Liver (tissue), 3 donors: Measurements from ENCODE around the gene DDX46.

Experiments used
- JUND ChIP-seq, 2 donors: IDR thresholded peaks; 2 replicates each; pipeline ENCODE4 v1.6.1; 2016; ENCODE audit warnings: antibody characterized with exemption in 2 of 2
- TAF1 ChIP-seq: conservative IDR thresholded peaks from 2 replicates; pipeline ENCODE4 v1.6.1; 2016; ENCODE audit warnings: antibody characterized with exemption, mild to moderate bottlenecking
- TF ChIP-seq, protein P1 (sequence below): fragments of 150-350 bp; IDR thresholded peaks from 2 replicates; pipeline ENCODE4 v1.5.1; 2017; ENCODE audit warnings: improper control_type of control experiment, low read depth, low read length; ENCODE audit not compliant: missing input control
- donor health status: healthy.
- donor health status: healthy.

- TF ChIP-seq, protein P1, sequence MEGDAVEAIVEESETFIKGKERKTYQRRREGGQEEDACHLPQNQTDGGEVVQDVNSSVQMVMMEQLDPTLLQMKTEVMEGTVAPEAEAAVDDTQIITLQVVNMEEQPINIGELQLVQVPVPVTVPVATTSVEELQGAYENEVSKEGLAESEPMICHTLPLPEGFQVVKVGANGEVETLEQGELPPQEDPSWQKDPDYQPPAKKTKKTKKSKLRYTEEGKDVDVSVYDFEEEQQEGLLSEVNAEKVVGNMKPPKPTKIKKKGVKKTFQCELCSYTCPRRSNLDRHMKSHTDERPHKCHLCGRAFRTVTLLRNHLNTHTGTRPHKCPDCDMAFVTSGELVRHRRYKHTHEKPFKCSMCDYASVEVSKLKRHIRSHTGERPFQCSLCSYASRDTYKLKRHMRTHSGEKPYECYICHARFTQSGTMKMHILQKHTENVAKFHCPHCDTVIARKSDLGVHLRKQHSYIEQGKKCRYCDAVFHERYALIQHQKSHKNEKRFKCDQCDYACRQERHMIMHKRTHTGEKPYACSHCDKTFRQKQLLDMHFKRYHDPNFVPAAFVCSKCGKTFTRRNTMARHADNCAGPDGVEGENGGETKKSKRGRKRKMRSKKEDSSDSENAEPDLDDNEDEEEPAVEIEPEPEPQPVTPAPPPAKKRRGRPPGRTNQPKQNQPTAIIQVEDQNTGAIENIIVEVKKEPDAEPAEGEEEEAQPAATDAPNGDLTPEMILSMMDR = no peak
- TF ChIP-seq TAF1 (no peak), JUND (IDR thresholded peaks at IDR 0.05) (no peak)
These were observed 66.6 kb downstream of the DDX46 start for GRCh38 chr5:134825212-134825611.
